DOHH2 (cell line): ENCODE results near the gene ITGB7.

Experiments
- CTCF ChIP-seq: fragments of 200-600 bp; sonication (generic); IDR thresholded peaks from one replicate; pipeline ENCODE4 v1.5.1; 2014; ENCODE audit warnings: antibody characterized with exemption, mild to moderate bottlenecking, low read depth, low read length; ENCODE audit not compliant: poor library complexity, severe bottlenecking
- EZH2phosphoT487 ChIP-seq: fragments of 200-600 bp; sonication (generic); IDR thresholded peaks from 2 replicates; pipeline ENCODE4 v1.6.1; 2017; ENCODE audit warnings: borderline replicate concordance, mild to moderate bottlenecking, antibody characterized with exemption, low read length, moderate library complexity, mixed read lengths

GRCh38 chr12:53233671-53234121 is 26.6 kb upstream of the ITGB7 start:
- no peak for TF ChIP-seq CTCF
- no peak for TF ChIP-seq EZH2phosphoT487
